ENCODE results near the gene ACTN1.

The ACTN1 gene

DNA sequence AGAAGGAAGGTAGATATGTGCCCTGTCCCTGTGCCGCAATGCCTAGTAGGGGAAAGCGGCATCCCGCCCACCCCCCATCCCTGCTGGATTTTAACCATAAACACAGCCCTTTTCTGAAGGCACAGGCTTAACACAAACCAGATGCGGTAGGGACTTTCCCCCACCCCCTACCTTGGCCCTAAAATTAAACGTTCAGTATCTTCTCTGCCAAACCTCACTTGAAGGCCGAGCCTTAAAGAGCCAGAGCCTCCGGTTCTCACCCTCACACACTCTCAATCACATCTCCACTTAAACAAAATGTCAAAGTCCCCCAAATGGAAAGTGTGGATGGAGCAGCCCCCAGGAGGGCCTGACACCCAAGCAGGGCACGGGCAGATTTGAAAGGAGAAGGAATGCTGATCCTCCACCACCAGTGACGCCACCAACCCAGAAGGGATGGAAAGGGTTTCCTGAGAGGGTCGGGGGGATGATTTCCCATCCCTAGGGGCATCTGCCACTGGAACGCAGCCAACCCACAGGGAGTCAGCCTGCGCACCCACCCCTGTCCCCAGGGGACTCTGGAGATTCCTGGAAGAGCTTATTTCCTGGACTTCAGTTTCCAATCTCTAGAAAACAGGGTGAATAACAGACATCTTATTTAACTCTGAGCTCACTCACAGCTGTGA, 26.4 kb downstream of the ACTN1 start:
- Histone ChIP-seq H3K9me3 (ENCODE audit: control insufficient read depth, insufficient read depth, low read depth, low read length) (no peaks in the 10 kb centered on the region), H3K4me3 (ENCODE audit: low read depth, low read length) (no peak overlapping the region), H3K4me1 (ENCODE audit: control insufficient read depth, insufficient read depth, low read length) (peaks cover 7% of the 10 kb centered on the region), H3K27ac (ENCODE audit: extremely low read depth, low read depth, low read length) (0 out of 2 replicates have a peak overlapping the region, but pooled peaks have one; percentile 28), H3K36me3 (ENCODE audit: control insufficient read depth in 2 of 2, insufficient read depth in 1 of 2, low read length in 2 of 2) (peaks cover 0 to 3% of the 10 kb centered on the region in 2 experiments; a peak in 1 of 3 replicates)
- POLR2A ChIA-PET = interaction anchor here (1.0 kb wide), 1 partner anchor 12 kb away, joined by 3 read pairs; no protein-coding TSS in a partner anchor
- CTCF ChIA-PET = interaction anchor here (1.6 kb wide), 1 partner anchor 155 kb away, joined by 5 read pairs; no protein-coding TSS in a partner anchor
- TF ChIP-seq, protein P1, sequence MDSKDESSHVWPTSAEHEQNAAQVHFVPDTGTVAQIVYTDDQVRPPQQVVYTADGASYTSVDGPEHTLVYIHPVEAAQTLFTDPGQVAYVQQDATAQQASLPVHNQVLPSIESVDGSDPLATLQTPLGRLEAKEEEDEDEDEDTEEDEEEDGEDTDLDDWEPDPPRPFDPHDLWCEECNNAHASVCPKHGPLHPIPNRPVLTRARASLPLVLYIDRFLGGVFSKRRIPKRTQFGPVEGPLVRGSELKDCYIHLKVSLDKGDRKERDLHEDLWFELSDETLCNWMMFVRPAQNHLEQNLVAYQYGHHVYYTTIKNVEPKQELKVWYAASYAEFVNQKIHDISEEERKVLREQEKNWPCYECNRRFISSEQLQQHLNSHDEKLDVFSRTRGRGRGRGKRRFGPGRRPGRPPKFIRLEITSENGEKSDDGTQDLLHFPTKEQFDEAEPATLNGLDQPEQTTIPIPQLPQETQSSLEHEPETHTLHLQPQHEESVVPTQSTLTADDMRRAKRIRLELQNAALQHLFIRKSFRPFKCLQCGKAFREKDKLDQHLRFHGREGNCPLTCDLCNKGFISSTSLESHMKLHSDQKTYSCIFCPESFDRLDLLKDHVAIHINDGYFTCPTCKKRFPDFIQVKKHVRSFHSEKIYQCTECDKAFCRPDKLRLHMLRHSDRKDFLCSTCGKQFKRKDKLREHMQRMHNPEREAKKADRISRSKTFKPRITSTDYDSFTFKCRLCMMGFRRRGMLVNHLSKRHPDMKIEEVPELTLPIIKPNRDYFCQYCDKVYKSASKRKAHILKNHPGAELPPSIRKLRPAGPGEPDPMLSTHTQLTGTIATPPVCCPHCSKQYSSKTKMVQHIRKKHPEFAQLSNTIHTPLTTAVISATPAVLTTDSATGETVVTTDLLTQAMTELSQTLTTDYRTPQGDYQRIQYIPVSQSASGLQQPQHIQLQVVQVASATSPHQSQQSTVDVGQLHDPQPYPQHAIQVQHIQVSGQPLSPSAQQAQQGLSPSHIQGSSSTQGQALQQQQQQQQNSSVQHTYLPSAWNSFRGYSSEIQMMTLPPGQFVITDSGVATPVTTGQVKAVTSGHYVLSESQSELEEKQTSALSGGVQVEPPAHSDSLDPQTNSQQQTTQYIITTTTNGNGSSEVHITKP (tag by site-specific recombination; IDR thresholded peaks at IDR 0.05) = peak; percentile 15; the same call in 1 of the 2 replicates
- no peak for TF ChIP-seq ZNF16 (tag by site-specific recombination; IDR thresholded peaks at IDR 0.05; ENCODE audit: low read depth)

DNA sequence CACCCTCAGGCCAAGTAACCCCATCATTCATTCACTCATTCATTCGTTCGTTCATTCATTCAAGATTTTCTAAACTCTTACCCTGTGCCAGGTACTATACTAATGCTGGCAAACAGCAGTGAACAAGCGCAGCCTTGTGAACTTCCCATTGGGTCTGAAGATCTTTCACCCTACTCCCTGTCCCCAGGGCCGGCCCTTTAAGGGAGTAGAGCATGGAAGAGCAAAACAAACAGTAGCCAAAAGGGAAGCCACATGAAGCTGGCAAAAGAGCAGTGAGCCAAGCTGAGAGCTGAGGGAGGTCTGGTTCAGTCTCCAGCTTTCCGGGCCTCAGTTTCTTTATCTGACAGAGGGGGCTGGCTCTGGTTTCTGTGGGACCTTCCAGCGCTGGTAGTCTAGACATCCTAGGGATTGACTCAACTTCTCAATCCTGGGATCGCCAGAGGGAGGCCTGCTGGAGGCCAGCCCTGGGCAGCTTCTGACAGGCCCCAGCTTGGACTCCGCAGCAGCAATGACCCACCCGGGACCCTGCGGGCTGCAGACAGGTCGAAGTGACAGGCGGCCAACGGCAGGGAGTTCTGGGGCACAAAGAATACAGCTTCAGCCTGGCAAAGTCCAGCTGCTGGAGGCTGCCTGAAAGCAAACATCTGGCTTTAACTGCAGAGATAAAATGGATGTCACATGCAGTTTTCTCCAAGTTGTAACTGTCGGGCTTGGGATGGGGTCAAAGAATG, 27.1 kb downstream of the ACTN1 start:
- Histone ChIP-seq H3K4me1 (ENCODE audit: control insufficient read depth, insufficient read depth, low read length) (peaks cover 12% of the 10 kb centered on the region), H3K36me3 (ENCODE audit: control insufficient read depth in 2 of 2, insufficient read depth in 1 of 2, low read length in 2 of 2) (no peaks in the 10 kb centered on the region), H3K27ac (ENCODE audit: extremely low read depth, low read depth, low read length) (no peak overlapping the region), H3K4me3 (ENCODE audit: low read depth, low read length) (no peak overlapping the region), H3K9me3 (ENCODE audit: control insufficient read depth, insufficient read depth, low read depth, low read length) (no peaks in the 10 kb centered on the region)
- POLR2A ChIA-PET = interaction anchor here (0.6 to 1.7 kb wide), 3 partner anchors 10 to 1951 kb away, joined by 3 to 7 read pairs (median 4); no protein-coding TSS in a partner anchor
- TF ChIP-seq ZNF24 (tag by site-specific recombination; IDR thresholded peaks at IDR 0.05) (0 out of 2 replicates have a peak, but pooled peaks have one; percentile 53), ZNF394 (tag by site-specific recombination; IDR thresholded peaks at IDR 0.05; ENCODE audit: borderline replicate concordance) (no peak), ZNF341 (tag by site-specific recombination; IDR thresholded peaks at IDR 0.05; ENCODE audit: low read depth) (0 out of 2 replicates have a peak, but pooled peaks have one; percentile 18)
- CTCF ChIA-PET = interaction anchor here (0.7 to 1.3 kb wide), 4 partner anchors 12 to 39 kb away, joined by 4 to 6 read pairs (median 4); no protein-coding TSS in a partner anchor

DNA sequence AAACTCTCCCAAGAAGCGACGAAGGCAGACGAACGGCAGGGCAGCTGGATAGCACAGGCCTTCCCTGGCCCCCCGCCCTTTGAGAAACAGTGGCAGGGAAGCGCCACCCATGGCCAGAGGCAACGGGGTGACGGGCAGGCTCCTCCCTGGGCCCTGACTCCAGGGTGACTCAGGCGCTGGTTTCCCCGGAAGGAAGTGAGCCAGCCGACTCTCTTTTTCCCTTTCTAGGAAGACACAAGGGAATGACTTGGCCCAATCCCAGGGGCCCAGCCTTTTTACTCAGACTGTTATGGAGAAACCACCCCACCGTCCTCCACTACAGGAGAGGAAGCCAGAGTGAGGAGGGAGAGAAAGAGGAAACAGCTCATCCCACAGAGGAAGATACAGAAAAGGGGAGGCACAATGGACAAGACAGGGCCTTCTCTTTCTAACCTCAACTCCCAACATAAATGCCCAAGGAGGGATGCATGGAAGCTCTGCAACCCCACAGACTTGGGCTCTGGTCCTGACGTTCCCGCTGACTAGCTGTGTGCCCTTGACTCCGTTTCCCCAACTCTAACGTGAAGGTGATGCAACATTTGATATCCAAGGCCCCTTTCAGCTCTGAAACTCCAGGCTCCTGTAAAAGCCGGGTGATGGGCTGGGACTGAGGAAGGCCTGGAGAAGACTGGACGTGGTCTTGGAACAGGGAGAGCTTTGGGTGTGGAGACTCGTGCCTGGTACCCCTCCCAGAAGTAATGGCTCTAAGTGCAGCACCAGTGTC, 27.9 kb downstream of the ACTN1 start:
- ChIA-PET CTCF (interaction anchor here (0.7 to 1.3 kb wide), 5 partner anchors 11 to 39 kb away, joined by 3 to 6 read pairs (median 4); no protein-coding TSS in a partner anchor), POLR2A (interaction anchor here (0.6 to 1.7 kb wide), 3 partner anchors 11 to 1952 kb away, joined by 3 to 7 read pairs (median 4); no protein-coding TSS in a partner anchor)
- Histone ChIP-seq H3K27ac (ENCODE audit: extremely low read depth, low read depth, low read length) (peak overlapping the region; percentile 42), H3K4me1 (ENCODE audit: control insufficient read depth, insufficient read depth, low read length) (peaks cover 11% of the 10 kb centered on the region), H3K4me3 (ENCODE audit: low read depth, low read length) (no peak overlapping the region), H3K9me3 (ENCODE audit: control insufficient read depth, insufficient read depth, low read depth, low read length) (no peaks in the 10 kb centered on the region), H3K36me3 (ENCODE audit: control insufficient read depth in 2 of 2, insufficient read depth in 1 of 2, low read length in 2 of 2) (no peaks in the 10 kb centered on the region)
- TF ChIP-seq ZNF624 (tag by site-specific recombination; IDR thresholded peaks at IDR 0.05) = no peak
- TF ChIP-seq, protein P2, sequence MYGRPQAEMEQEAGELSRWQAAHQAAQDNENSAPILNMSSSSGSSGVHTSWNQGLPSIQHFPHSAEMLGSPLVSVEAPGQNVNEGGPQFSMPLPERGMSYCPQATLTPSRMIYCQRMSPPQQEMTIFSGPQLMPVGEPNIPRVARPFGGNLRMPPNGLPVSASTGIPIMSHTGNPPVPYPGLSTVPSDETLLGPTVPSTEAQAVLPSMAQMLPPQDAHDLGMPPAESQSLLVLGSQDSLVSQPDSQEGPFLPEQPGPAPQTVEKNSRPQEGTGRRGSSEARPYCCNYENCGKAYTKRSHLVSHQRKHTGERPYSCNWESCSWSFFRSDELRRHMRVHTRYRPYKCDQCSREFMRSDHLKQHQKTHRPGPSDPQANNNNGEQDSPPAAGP (tag by site-specific recombination; IDR thresholded peaks at IDR 0.05) = no peak
- no peak for TF ChIP-seq ZFP3 (tag by site-specific recombination; IDR thresholded peaks at IDR 0.05; ENCODE audit: low read depth)
- TF ChIP-seq ZNF211 (tag by site-specific recombination; IDR thresholded peaks at IDR 0.05; ENCODE audit: low read depth) = no peak
- TF ChIP-seq, protein P3, sequence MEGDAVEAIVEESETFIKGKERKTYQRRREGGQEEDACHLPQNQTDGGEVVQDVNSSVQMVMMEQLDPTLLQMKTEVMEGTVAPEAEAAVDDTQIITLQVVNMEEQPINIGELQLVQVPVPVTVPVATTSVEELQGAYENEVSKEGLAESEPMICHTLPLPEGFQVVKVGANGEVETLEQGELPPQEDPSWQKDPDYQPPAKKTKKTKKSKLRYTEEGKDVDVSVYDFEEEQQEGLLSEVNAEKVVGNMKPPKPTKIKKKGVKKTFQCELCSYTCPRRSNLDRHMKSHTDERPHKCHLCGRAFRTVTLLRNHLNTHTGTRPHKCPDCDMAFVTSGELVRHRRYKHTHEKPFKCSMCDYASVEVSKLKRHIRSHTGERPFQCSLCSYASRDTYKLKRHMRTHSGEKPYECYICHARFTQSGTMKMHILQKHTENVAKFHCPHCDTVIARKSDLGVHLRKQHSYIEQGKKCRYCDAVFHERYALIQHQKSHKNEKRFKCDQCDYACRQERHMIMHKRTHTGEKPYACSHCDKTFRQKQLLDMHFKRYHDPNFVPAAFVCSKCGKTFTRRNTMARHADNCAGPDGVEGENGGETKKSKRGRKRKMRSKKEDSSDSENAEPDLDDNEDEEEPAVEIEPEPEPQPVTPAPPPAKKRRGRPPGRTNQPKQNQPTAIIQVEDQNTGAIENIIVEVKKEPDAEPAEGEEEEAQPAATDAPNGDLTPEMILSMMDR (tag by site-specific recombination; IDR thresholded peaks at IDR 0.05) = no peak
- no peak for TF ChIP-seq HOXA7 (CRISPR knock-in tag; IDR thresholded peaks at IDR 0.05; ENCODE audit: borderline replicate concordance)
- no peak for TF ChIP-seq ZNF416 (tag by site-specific recombination; IDR thresholded peaks at IDR 0.05)
- no peak for TF ChIP-seq SETDB1 (IDR thresholded peaks at IDR 0.05; ENCODE audit: insufficient read length, low read length)
- no peak for TF ChIP-seq ZBTB48 (tag by site-specific recombination; IDR thresholded peaks at IDR 0.05)
- no peak for TF ChIP-seq ZFP69B (tag by site-specific recombination; IDR thresholded peaks at IDR 0.05)
- no peak for TF ChIP-seq ZNF248 (tag by site-specific recombination; IDR thresholded peaks at IDR 0.05)
- no peak for TF ChIP-seq ZNF169 (tag by site-specific recombination; IDR thresholded peaks at IDR 0.05)
- no peak for TF ChIP-seq ZNF311 (tag by site-specific recombination; IDR thresholded peaks at IDR 0.05; ENCODE audit: borderline replicate concordance)
- TF ChIP-seq, protein P4, sequence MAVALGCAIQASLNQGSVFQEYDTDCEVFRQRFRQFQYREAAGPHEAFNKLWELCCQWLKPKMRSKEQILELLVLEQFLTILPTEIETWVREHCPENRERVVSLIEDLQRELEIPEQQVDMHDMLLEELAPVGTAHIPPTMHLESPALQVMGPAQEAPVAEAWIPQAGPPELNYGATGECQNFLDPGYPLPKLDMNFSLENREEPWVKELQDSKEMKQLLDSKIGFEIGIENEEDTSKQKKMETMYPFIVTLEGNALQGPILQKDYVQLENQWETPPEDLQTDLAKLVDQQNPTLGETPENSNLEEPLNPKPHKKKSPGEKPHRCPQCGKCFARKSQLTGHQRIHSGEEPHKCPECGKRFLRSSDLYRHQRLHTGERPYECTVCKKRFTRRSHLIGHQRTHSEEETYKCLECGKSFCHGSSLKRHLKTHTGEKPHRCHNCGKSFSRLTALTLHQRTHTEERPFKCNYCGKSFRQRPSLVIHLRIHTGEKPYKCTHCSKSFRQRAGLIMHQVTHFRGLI (tag by site-specific recombination; IDR thresholded peaks at IDR 0.05) = no peak
